Neural progenitor cell (in vitro differentiated cells): ENCODE data around the gene TSTD1.

Source experiments
- CTCF ChIP-seq: fragments of 200-600 bp; sonication (generic); IDR thresholded peaks from 2 replicates; pipeline ENCODE4 v1.5.1; 2017; ENCODE audit warnings: antibody characterized with exemption, mild to moderate bottlenecking
- EZH2 ChIP-seq: fragments of 200-600 bp; sonication (generic); IDR thresholded peaks from 2 replicates; pipeline ENCODE4 v1.6.1; 2017; ENCODE audit warnings: antibody characterized with exemption, mild to moderate bottlenecking, moderate library complexity
- EZH2phosphoT487 ChIP-seq: fragments of 200-600 bp; sonication (generic); IDR thresholded peaks from 2 replicates; pipeline ENCODE4 v1.6.1; 2017; ENCODE audit warnings: antibody characterized with exemption

GRCh38 chr1:161044535-161044907 is 5.8 kb upstream of the TSTD1 start:
- no peak for TF ChIP-seq CTCF
- TF ChIP-seq EZH2, result no peak
- no peak for TF ChIP-seq EZH2phosphoT487
